Measurements from ENCODE around the gene BMPER. TPM values are rescaled to one million over a fixed set of nuclear protein-coding genes. Genes with fewer than 3 reads are reported as not detected.
A peak's percentile ranks its signal among the peaks of the same experiment; 100 is the strongest.

Gene BMPER
- total RNA-seq, 6 donors from 2014 or later = 2.5 to 15.6 (median 9.4) TPM

- 54 to 56% methylated on average over 6 of the region's 6 CpGs for WGBS, 2 donors
- no peak overlapping the region for H3K4me3 ChIP-seq
- no peak for TF ChIP-seq POLR2AphosphoS5 (IDR thresholded peaks at IDR 0.05)
- TF ChIP-seq, protein P1, sequence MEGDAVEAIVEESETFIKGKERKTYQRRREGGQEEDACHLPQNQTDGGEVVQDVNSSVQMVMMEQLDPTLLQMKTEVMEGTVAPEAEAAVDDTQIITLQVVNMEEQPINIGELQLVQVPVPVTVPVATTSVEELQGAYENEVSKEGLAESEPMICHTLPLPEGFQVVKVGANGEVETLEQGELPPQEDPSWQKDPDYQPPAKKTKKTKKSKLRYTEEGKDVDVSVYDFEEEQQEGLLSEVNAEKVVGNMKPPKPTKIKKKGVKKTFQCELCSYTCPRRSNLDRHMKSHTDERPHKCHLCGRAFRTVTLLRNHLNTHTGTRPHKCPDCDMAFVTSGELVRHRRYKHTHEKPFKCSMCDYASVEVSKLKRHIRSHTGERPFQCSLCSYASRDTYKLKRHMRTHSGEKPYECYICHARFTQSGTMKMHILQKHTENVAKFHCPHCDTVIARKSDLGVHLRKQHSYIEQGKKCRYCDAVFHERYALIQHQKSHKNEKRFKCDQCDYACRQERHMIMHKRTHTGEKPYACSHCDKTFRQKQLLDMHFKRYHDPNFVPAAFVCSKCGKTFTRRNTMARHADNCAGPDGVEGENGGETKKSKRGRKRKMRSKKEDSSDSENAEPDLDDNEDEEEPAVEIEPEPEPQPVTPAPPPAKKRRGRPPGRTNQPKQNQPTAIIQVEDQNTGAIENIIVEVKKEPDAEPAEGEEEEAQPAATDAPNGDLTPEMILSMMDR (IDR thresholded peaks at IDR 0.05) = no peak
- no peak for TF ChIP-seq EP300 (IDR thresholded peaks at IDR 0.05)
- no peak overlapping the region for H3K27ac ChIP-seq
- no peaks in the 10 kb centered on the region for H3K4me1 ChIP-seq
- H3K9me3 ChIP-seq = no peaks in the 10 kb centered on the region
- H3K36me3 ChIP-seq = no peaks in the 10 kb centered on the region
- DNase-seq (no peak), ATAC-seq (ENCODE audit: low FRiP score in 2 of 2) (no peak)
- H3K27me3 ChIP-seq = no peaks in the 10 kb centered on the region
These were observed 198.8 kb downstream of the BMPER start for GRCh38 chr7:34104115-34104514.

GRCh38 chr7:34104992-34105391 is 199.7 kb downstream of the BMPER start:
- Histone ChIP-seq H3K4me1 (no peaks in the 10 kb centered on the region), H3K9me3 (no peaks in the 10 kb centered on the region), H3K36me3 (no peaks in the 10 kb centered on the region), H3K27ac (no peak overlapping the region), H3K4me3 (no peak overlapping the region), H3K27me3 (no peaks in the 10 kb centered on the region)
- WGBS, 2 donors = 68 to 100% methylated on average over 1 of the region's 1 CpG
- no peak for ATAC-seq (ENCODE audit: low FRiP score in 2 of 2)
- DNase-seq = no peak
- TF ChIP-seq EP300 (IDR thresholded peaks at IDR 0.05) (no peak), POLR2AphosphoS5 (IDR thresholded peaks at IDR 0.05) (no peak)

DNA sequence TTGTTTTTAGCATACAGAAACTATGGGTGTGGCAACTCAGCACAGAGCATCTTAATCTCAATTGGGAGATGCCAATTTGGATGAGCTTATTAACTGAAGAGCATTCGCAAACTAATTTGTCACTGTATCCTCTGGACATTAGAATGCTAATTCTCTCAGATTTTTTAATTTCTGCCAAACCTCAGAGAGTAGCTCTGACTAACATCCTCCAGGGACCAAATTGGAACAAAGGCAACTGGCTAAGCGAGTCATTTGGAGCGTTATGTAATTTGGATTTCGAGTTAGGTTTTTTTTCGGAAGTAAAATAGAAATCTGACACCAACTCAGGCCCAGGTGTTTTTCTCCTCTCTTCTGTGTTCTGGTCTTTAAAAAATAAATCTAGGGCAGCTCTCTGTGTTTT is 201.9 kb downstream of the BMPER start:
- 78 to 79% methylated on average over 5 of the region's 5 CpGs for WGBS, 2 donors
- no peaks in the 10 kb centered on the region for H3K4me1 ChIP-seq
- no peaks in the 10 kb centered on the region for H3K9me3 ChIP-seq
- ATAC-seq (ENCODE audit: low FRiP score in 2 of 2) (peak in 1 of 2 donors; percentile 77), DNase-seq (no peak)
- H3K27ac ChIP-seq = no peak overlapping the region
- no peaks in the 10 kb centered on the region for H3K27me3 ChIP-seq
- H3K36me3 ChIP-seq = no peaks in the 10 kb centered on the region
- TF ChIP-seq POLR2AphosphoS5 (IDR thresholded peaks at IDR 0.05) = no peak
- TF ChIP-seq EP300 (IDR thresholded peaks at IDR 0.05) = no peak
- TF ChIP-seq, protein P1 (IDR thresholded peaks at IDR 0.05) = no peak
- no peak for TF ChIP-seq POLR2A (IDR thresholded peaks at IDR 0.05)
- H3K4me3 ChIP-seq = no peak overlapping the region

GRCh38 chr7:34108165-34108564 is 202.8 kb downstream of the BMPER start:
- Histone ChIP-seq H3K9me3 (no peaks in the 10 kb centered on the region), H3K27ac (no peak overlapping the region), H3K27me3 (no peaks in the 10 kb centered on the region), H3K36me3 (no peaks in the 10 kb centered on the region), H3K4me3 (no peak overlapping the region), H3K4me1 (no peaks in the 10 kb centered on the region)
- WGBS, 2 donors = 72 to 86% methylated on average over 4 of the region's 4 CpGs
- DNase-seq (no peak), ATAC-seq (ENCODE audit: low FRiP score in 2 of 2) (peak in 1 of 2 donors; percentile 85)
- TF ChIP-seq, protein P1 (IDR thresholded peaks at IDR 0.05) = no peak
- TF ChIP-seq POLR2AphosphoS5 (IDR thresholded peaks at IDR 0.05) (no peak), POLR2A (IDR thresholded peaks at IDR 0.05) (no peak), EP300 (IDR thresholded peaks at IDR 0.05) (no peak)

DNA sequence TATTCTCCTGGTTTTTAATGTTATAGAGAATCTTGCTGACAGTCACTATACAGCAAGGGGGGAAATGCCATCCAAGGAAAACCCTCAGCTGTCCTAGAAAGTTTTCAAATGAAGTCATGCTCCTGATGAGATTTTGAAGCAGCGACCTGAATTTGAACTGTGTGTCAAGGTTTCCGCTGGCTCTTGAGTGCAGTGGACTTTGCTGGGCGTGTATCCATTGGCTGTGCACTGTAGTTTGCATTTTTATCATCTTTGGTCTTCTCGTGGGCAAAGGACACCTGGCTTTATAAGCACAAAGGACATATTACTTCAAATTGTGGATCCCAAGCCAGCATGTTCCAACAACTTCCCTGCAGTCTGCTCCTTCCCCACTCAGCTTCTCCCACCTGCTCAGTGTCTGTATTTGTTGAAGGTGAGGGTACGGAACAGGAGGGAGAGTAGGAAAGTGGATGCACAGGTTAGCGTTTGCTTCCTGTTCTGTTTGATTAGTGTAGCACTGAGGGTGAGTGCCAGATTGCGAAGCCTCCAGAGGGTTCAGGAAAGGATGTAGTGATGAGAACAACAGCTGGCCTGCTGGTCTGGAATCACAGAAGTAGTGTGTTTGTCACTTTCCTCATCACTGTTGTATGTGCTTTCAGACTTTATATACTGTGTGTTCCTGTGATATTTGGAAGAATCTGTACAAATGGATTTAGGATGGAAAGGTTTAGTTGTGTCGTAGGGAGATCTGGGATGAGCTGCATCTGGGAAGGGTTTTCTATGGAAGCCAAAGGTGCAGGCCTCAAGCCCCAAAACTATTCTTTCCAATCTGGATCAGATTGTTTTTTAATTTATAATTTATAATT is 204.8 kb downstream of the BMPER start:
- ATAC-seq (ENCODE audit: low FRiP score in 2 of 2) (no peak), DNase-seq (no peak)
- WGBS, 2 donors = 62% methylated on average over 8 of the region's 8 CpGs

More for the DNA sequence above, 204.8 kb downstream of the BMPER start:
- no peak for TF ChIP-seq EP300 (IDR thresholded peaks at IDR 0.05)
- TF ChIP-seq POLR2A (IDR thresholded peaks at IDR 0.05) = no peak
- no peak for TF ChIP-seq POLR2AphosphoS5 (IDR thresholded peaks at IDR 0.05)
- TF ChIP-seq, protein P1 (IDR thresholded peaks at IDR 0.05) = no peak
- Histone ChIP-seq H3K36me3 (no peaks in the 10 kb centered on the region), H3K9me3 (no peaks in the 10 kb centered on the region), H3K4me3 (no peak overlapping the region), H3K27me3 (no peaks in the 10 kb centered on the region), H3K27ac (no peak overlapping the region), H3K4me1 (no peaks in the 10 kb centered on the region)

All from upper lobe of left lung (tissue), 6 donors.